LNCaP clone FGC (cell line): ENCODE measurements around the gene KCNN2.

ENCODE experiments used
- DNase-seq: peaks from one replicate; pipeline ENCODE4 v3.0.0-alpha.2; 2011; ENCODE audit warnings: low read depth
- H3K4me3 ChIP-seq: 2 replicates; pipeline ENCODE4 v1.5.1; 2011; ENCODE audit warnings: mild to moderate bottlenecking, low read depth, low read length, control low read depth
- CTCF ChIP-seq: IDR thresholded peaks from 2 replicates; pipeline ENCODE4 v1.5.1; 2012; ENCODE audit warnings: mild to moderate bottlenecking; ENCODE audit not compliant: control insufficient read depth, insufficient read depth; ENCODE audit errors: extremely low read depth

KCNN2 gene

GRCh38 chr5:114402206-114402605 is 40.3 kb downstream of the KCNN2 start:
- no peak for TF ChIP-seq CTCF
- peak; percentile 62 for DNase-seq

GRCh38 chr5:114407783-114408182 is 45.9 kb downstream of the KCNN2 start:
- TF ChIP-seq CTCF: no peak
- no peak for DNase-seq
- no peak overlapping the region for H3K4me3 ChIP-seq

More at GRCh38 chr5:114402206-114402605, 40.3 kb downstream of the KCNN2 start:
- H3K4me3 ChIP-seq: no peak overlapping the region

GRCh38 chr5:114408847-114409246 is 47.0 kb downstream of the KCNN2 start:
- no peak overlapping the region for H3K4me3 ChIP-seq
- no peak for TF ChIP-seq CTCF
- no peak for DNase-seq

GRCh38 chr5:114411380-114411931 is 49.6 kb downstream of the KCNN2 start:
- DNase-seq: no peak
- H3K4me3 ChIP-seq: no peak overlapping the region
- no peak for TF ChIP-seq CTCF

GRCh38 chr5:114412510-114413171 is 50.8 kb downstream of the KCNN2 start:
- DNase-seq: peak; percentile 38
- no peak for TF ChIP-seq CTCF
- no peak overlapping the region for H3K4me3 ChIP-seq

GRCh38 chr5:114415760-114416159 is 53.9 kb downstream of the KCNN2 start:
- no peak for DNase-seq
- no peak overlapping the region for H3K4me3 ChIP-seq
- TF ChIP-seq CTCF: no peak

- H3K4me3 ChIP-seq: no peak overlapping the region
- DNase-seq: no peak
- TF ChIP-seq CTCF: no peak
Observed at GRCh38 chr5:114416254-114416653, 54.4 kb downstream of the KCNN2 start.
